OCI-LY1 (cell line): ENCODE results near the gene DGCR8.
A peak's percentile ranks its signal among the peaks of the same experiment; 100 is the strongest.

Experiments
- H2AFZ ChIP-seq: fragments of 200-600 bp; sonication (generic), shearing (Covaris generic); 2 replicates; pipeline ENCODE4 v1.6.0; 2014; ENCODE audit warnings: antibody characterized with exemption, mild to moderate bottlenecking, low read length
- H3F3A ChIP-seq: fragments of 200-600 bp; sonication (generic), shearing (Covaris generic); 2 replicates; pipeline ENCODE4 v1.6.0; 2014; ENCODE audit warnings: mild to moderate bottlenecking, antibody characterized with exemption, low read length, moderate library complexity; ENCODE audit not compliant: insufficient read depth
- H3K27ac ChIP-seq: fragments of 200-600 bp; sonication (generic); 2 replicates; pipeline ENCODE4 v1.5.1; 2014; ENCODE audit warnings: low read length, mixed run types, mild to moderate bottlenecking, low read depth; ENCODE audit not compliant: poor library complexity, severe bottlenecking
- H3K27me3 ChIP-seq: fragments of 200-600 bp; sonication (generic); 2 replicates; pipeline ENCODE4 v1.6.0; 2014; ENCODE audit warnings: antibody characterized with exemption, mild to moderate bottlenecking, low read length, moderate library complexity; ENCODE audit not compliant: insufficient read depth
- H3K36me3 ChIP-seq: fragments of 200-600 bp; sonication (generic); 2 replicates; pipeline ENCODE4 v1.6.1; 2014; ENCODE audit warnings: mild to moderate bottlenecking, antibody characterized with exemption, low read length, moderate library complexity, mixed read lengths; ENCODE audit not compliant: insufficient read depth
- H3K4me1 ChIP-seq: fragments of 200-600 bp; sonication (generic); 2 replicates; pipeline ENCODE4 v1.5.1; 2014; ENCODE audit warnings: mild to moderate bottlenecking, low read length, moderate library complexity; ENCODE audit not compliant: insufficient read depth, severe bottlenecking
- H3K4me2 ChIP-seq: fragments of 200-600 bp; sonication (generic), shearing (Covaris generic); 2 replicates; pipeline ENCODE4 v1.6.1; 2014; ENCODE audit warnings: low read length
- H3K4me3 ChIP-seq: fragments of 200-600 bp; sonication (generic); 2 replicates; pipeline ENCODE4 v1.5.1; 2014; ENCODE audit warnings: low read length, low read depth, mild to moderate bottlenecking, mixed read lengths; ENCODE audit not compliant: poor library complexity, severe bottlenecking
- H3K79me2 ChIP-seq: fragments of 200-600 bp; shearing (Covaris generic); 2 replicates; pipeline ENCODE4 v1.6.1; 2016; ENCODE audit warnings: mixed run types, low read length, mixed read lengths; ENCODE audit not compliant: insufficient read depth
- H3K9ac ChIP-seq: fragments of 200-600 bp; sonication (generic), shearing (Covaris generic); 2 replicates; pipeline ENCODE4 v1.6.1; 2014; ENCODE audit warnings: mild to moderate bottlenecking, low read length, mixed read lengths
- H3K9me2 ChIP-seq: fragments of 200-600 bp; sonication (generic), shearing (Covaris generic); 2 replicates; pipeline ENCODE4 v1.6.1; 2014; ENCODE audit warnings: low read depth, mild to moderate bottlenecking, low read length, mixed read lengths
- H3K9me3 ChIP-seq: fragments of 200-600 bp; shearing (Covaris generic); 2 replicates; pipeline ENCODE4 v1.6.1; 2014; ENCODE audit warnings: low read length, mixed read lengths
- H4K20me1 ChIP-seq: fragments of 200-600 bp; sonication (generic), shearing (Covaris generic); 2 replicates; pipeline ENCODE4 v1.6.0; 2016; ENCODE audit warnings: mild to moderate bottlenecking, low read length; ENCODE audit not compliant: insufficient read depth
- CTCF ChIP-seq: fragments of 200-600 bp; sonication (generic), shearing (Covaris generic); IDR thresholded peaks from 2 replicates; pipeline ENCODE4 v1.5.1; 2017; ENCODE audit warnings: mild to moderate bottlenecking, antibody characterized with exemption, low read length, moderate library complexity, mixed read lengths
- EZH2 ChIP-seq: fragments of 200-600 bp; sonication (generic), shearing (Covaris generic); IDR thresholded peaks from 2 replicates; pipeline ENCODE4 v1.8.0; 2017; ENCODE audit warnings: borderline replicate concordance, mixed run types, mild to moderate bottlenecking, antibody characterized with exemption, low read length, moderate library complexity, mixed read lengths

The DGCR8 gene

GRCh38 chr22:20112623-20113511, 32.8 kb downstream of the DGCR8 start:
- H2AFZ ChIP-seq, result no peak overlapping the region
- H3K79me2 ChIP-seq, result peaks cover 15% of the 10 kb centered on the region
- TF ChIP-seq EZH2, result no peak
- no peak for TF ChIP-seq CTCF
- H3K27me3 ChIP-seq, result no peaks in the 10 kb centered on the region
- peaks cover 81% of the 10 kb centered on the region for H3K36me3 ChIP-seq
- H3K27ac ChIP-seq, result peak overlapping the region; percentile 72
- H3K4me3 ChIP-seq, result no peak overlapping the region
- H3F3A ChIP-seq, result peaks cover 6% of the 10 kb centered on the region; the same call in 1 of the 2 replicates
- H3K4me1 ChIP-seq, result peaks cover 27% of the 10 kb centered on the region
- H3K9me3 ChIP-seq, result no peaks in the 10 kb centered on the region
- H3K4me2 ChIP-seq, result no peak overlapping the region
- no peaks in the 10 kb centered on the region for H3K9me2 ChIP-seq
- H4K20me1 ChIP-seq, result no peaks in the 10 kb centered on the region
- H3K9ac ChIP-seq, result no peak overlapping the region

GRCh38 chr22:20113551-20114310, 33.7 kb downstream of the DGCR8 start:
- H3K4me2 ChIP-seq, result no peak overlapping the region
- no peaks in the 10 kb centered on the region for H3K27me3 ChIP-seq
- no peaks in the 10 kb centered on the region for H3K9me3 ChIP-seq
- peaks cover 24% of the 10 kb centered on the region for H3K79me2 ChIP-seq
- peaks cover 33% of the 10 kb centered on the region for H3K4me1 ChIP-seq
- H3K9me2 ChIP-seq, result no peaks in the 10 kb centered on the region
- H3K9ac ChIP-seq, result no peak overlapping the region
- no peak overlapping the region for H2AFZ ChIP-seq
- H3K27ac ChIP-seq, result no peak overlapping the region
- peaks cover 81% of the 10 kb centered on the region for H3K36me3 ChIP-seq
- H3F3A ChIP-seq, result peaks cover 6% of the 10 kb centered on the region; the same call in 1 of the 2 replicates
- TF ChIP-seq CTCF, result no peak
- TF ChIP-seq EZH2, result no peak
- H4K20me1 ChIP-seq, result no peaks in the 10 kb centered on the region
- H3K4me3 ChIP-seq, result no peak overlapping the region

- Histone ChIP-seq H3K9ac (peak overlapping the region; percentile 99; the same call in 1 of the 2 replicates), H2AFZ (no peak overlapping the region), H3K27ac (no peak overlapping the region), H3K36me3 (peaks cover 82% of the 10 kb centered on the region), H3F3A (peaks cover 6% of the 10 kb centered on the region; the same call in 1 of the 2 replicates), H3K9me3 (no peaks in the 10 kb centered on the region), H3K4me1 (peaks cover 44% of the 10 kb centered on the region), H3K9me2 (no peaks in the 10 kb centered on the region), H3K79me2 (peaks cover 34% of the 10 kb centered on the region), H3K27me3 (no peaks in the 10 kb centered on the region), H3K4me2 (peak overlapping the region; percentile 81), H4K20me1 (no peaks in the 10 kb centered on the region), H3K4me3 (no peak overlapping the region)
- TF ChIP-seq EZH2 (no peak), CTCF (no peak)
Measured at GRCh38 chr22:20114506-20115475, 34.8 kb downstream of the DGCR8 start.
